ENCODE results near the gene CLIC5.

CLIC5 gene

GRCh38 chr6:45982280-45983036, 33.2 kb downstream of the CLIC5 start:
- H3K4me1 ChIP-seq (ENCODE audit: control insufficient read depth, insufficient read depth, low read length) = no peaks in the 10 kb centered on the region
- no peaks in the 10 kb centered on the region for H3K27me3 ChIP-seq (ENCODE audit: control insufficient read depth, insufficient read depth, low read length, poor library complexity, severe bottlenecking)
- no peak overlapping the region for H3K27ac ChIP-seq (ENCODE audit: insufficient read depth, low read depth, low read length, poor library complexity, severe bottlenecking)
- 94 to 97% methylated on average over 7 of the region's 9 CpGs for WGBS, 2 experiments
- H3K9me3 ChIP-seq (ENCODE audit: control insufficient read depth, low read length) = no peaks in the 10 kb centered on the region
- H3K36me3 ChIP-seq (ENCODE audit: control insufficient read depth, insufficient read depth, low read length) = no peaks in the 10 kb centered on the region
- no peak overlapping the region for H3K4me3 ChIP-seq (ENCODE audit: insufficient read depth, low read depth, low read length)

GRCh38 chr6:45981046-45981445, 34.6 kb downstream of the CLIC5 start:
- Histone ChIP-seq H3K36me3 (ENCODE audit: control insufficient read depth, insufficient read depth, low read length) (no peaks in the 10 kb centered on the region), H3K9me3 (ENCODE audit: control insufficient read depth, low read length) (no peaks in the 10 kb centered on the region)

GRCh38 chr6:45979311-45979710, 36.3 kb downstream of the CLIC5 start:
- 63 to 81% methylated on average over 2 of the region's 2 CpGs for WGBS, 2 experiments
- no peak overlapping the region for H3K27ac ChIP-seq (ENCODE audit: insufficient read depth, low read depth, low read length, poor library complexity, severe bottlenecking)
- H3K9me3 ChIP-seq (ENCODE audit: control insufficient read depth, low read length) = no peaks in the 10 kb centered on the region
- no peak overlapping the region for H3K4me3 ChIP-seq (ENCODE audit: insufficient read depth, low read depth, low read length)
- no peaks in the 10 kb centered on the region for H3K4me1 ChIP-seq (ENCODE audit: control insufficient read depth, insufficient read depth, low read length)
- H3K27me3 ChIP-seq (ENCODE audit: control insufficient read depth, insufficient read depth, low read length, poor library complexity, severe bottlenecking) = no peaks in the 10 kb centered on the region
- no peaks in the 10 kb centered on the region for H3K36me3 ChIP-seq (ENCODE audit: control insufficient read depth, insufficient read depth, low read length)

More at GRCh38 chr6:45981046-45981445, 34.6 kb downstream of the CLIC5 start:
- Histone ChIP-seq H3K27ac (ENCODE audit: insufficient read depth, low read depth, low read length, poor library complexity, severe bottlenecking) (no peak overlapping the region), H3K4me3 (ENCODE audit: insufficient read depth, low read depth, low read length) (no peak overlapping the region), H3K27me3 (ENCODE audit: control insufficient read depth, insufficient read depth, low read length, poor library complexity, severe bottlenecking) (no peaks in the 10 kb centered on the region), H3K4me1 (ENCODE audit: control insufficient read depth, insufficient read depth, low read length) (no peaks in the 10 kb centered on the region)
- WGBS, 2 experiments = 91 to 100% methylated on average over 2 to 3 of the region's 3 CpGs

- Histone ChIP-seq H3K27me3 (ENCODE audit: control insufficient read depth, insufficient read depth, low read length, poor library complexity, severe bottlenecking) (no peaks in the 10 kb centered on the region), H3K36me3 (ENCODE audit: control insufficient read depth, insufficient read depth, low read length) (no peaks in the 10 kb centered on the region), H3K4me3 (ENCODE audit: insufficient read depth, low read depth, low read length) (no peak overlapping the region), H3K4me1 (ENCODE audit: control insufficient read depth, insufficient read depth, low read length) (no peaks in the 10 kb centered on the region), H3K9me3 (ENCODE audit: control insufficient read depth, low read length) (no peaks in the 10 kb centered on the region), H3K27ac (ENCODE audit: insufficient read depth, low read depth, low read length, poor library complexity, severe bottlenecking) (no peak overlapping the region)
Measured at GRCh38 chr6:45974596-45974995, 41.1 kb downstream of the CLIC5 start.

- Histone ChIP-seq H3K27ac (ENCODE audit: insufficient read depth, low read depth, low read length, poor library complexity, severe bottlenecking) (no peak overlapping the region), H3K4me1 (ENCODE audit: control insufficient read depth, insufficient read depth, low read length) (no peaks in the 10 kb centered on the region), H3K4me3 (ENCODE audit: insufficient read depth, low read depth, low read length) (no peak overlapping the region), H3K9me3 (ENCODE audit: control insufficient read depth, low read length) (no peaks in the 10 kb centered on the region), H3K27me3 (ENCODE audit: control insufficient read depth, insufficient read depth, low read length, poor library complexity, severe bottlenecking) (no peaks in the 10 kb centered on the region), H3K36me3 (ENCODE audit: control insufficient read depth, insufficient read depth, low read length) (no peaks in the 10 kb centered on the region)
- WGBS, 2 experiments = 93 to 95% methylated on average over 4 of the region's 4 CpGs
Measured at GRCh38 chr6:45972795-45973503, 42.7 kb downstream of the CLIC5 start.

GRCh38 chr6:45971287-45971686, 44.4 kb downstream of the CLIC5 start:
- Histone ChIP-seq H3K36me3 (ENCODE audit: control insufficient read depth, insufficient read depth, low read length) (no peaks in the 10 kb centered on the region), H3K4me3 (ENCODE audit: insufficient read depth, low read depth, low read length) (no peak overlapping the region), H3K27me3 (ENCODE audit: control insufficient read depth, insufficient read depth, low read length, poor library complexity, severe bottlenecking) (no peaks in the 10 kb centered on the region), H3K4me1 (ENCODE audit: control insufficient read depth, insufficient read depth, low read length) (no peaks in the 10 kb centered on the region), H3K9me3 (ENCODE audit: control insufficient read depth, low read length) (no peaks in the 10 kb centered on the region), H3K27ac (ENCODE audit: insufficient read depth, low read depth, low read length, poor library complexity, severe bottlenecking) (no peak overlapping the region)
- WGBS, 2 experiments = 85 to 94% methylated on average over 2 to 4 of the region's 6 CpGs

- Histone ChIP-seq H3K27ac (ENCODE audit: insufficient read depth, low read depth, low read length, poor library complexity, severe bottlenecking) (no peak overlapping the region), H3K4me3 (ENCODE audit: insufficient read depth, low read depth, low read length) (no peak overlapping the region), H3K27me3 (ENCODE audit: control insufficient read depth, insufficient read depth, low read length, poor library complexity, severe bottlenecking) (no peaks in the 10 kb centered on the region), H3K4me1 (ENCODE audit: control insufficient read depth, insufficient read depth, low read length) (no peaks in the 10 kb centered on the region), H3K9me3 (ENCODE audit: control insufficient read depth, low read length) (no peaks in the 10 kb centered on the region), H3K36me3 (ENCODE audit: control insufficient read depth, insufficient read depth, low read length) (no peaks in the 10 kb centered on the region)
- WGBS, 2 experiments = 89 to 94% methylated on average over 2 of the region's 2 CpGs
Measured at GRCh38 chr6:45970326-45970725, 45.3 kb downstream of the CLIC5 start.

- H3K36me3 ChIP-seq (ENCODE audit: control insufficient read depth, insufficient read depth, low read length) = no peaks in the 10 kb centered on the region
- WGBS, 2 experiments = 85 to 95% methylated on average over 1 to 2 of the region's 2 CpGs
- no peaks in the 10 kb centered on the region for H3K4me1 ChIP-seq (ENCODE audit: control insufficient read depth, insufficient read depth, low read length)
- H3K27ac ChIP-seq (ENCODE audit: insufficient read depth, low read depth, low read length, poor library complexity, severe bottlenecking) = no peak overlapping the region
- no peaks in the 10 kb centered on the region for H3K27me3 ChIP-seq (ENCODE audit: control insufficient read depth, insufficient read depth, low read length, poor library complexity, severe bottlenecking)
- no peaks in the 10 kb centered on the region for H3K9me3 ChIP-seq (ENCODE audit: control insufficient read depth, low read length)
- H3K4me3 ChIP-seq (ENCODE audit: insufficient read depth, low read depth, low read length) = no peak overlapping the region
Measured at GRCh38 chr6:45969883-45970282, 45.8 kb downstream of the CLIC5 start.

- H3K9me3 ChIP-seq (ENCODE audit: control insufficient read depth, low read length) = no peaks in the 10 kb centered on the region
- no peak overlapping the region for H3K4me3 ChIP-seq (ENCODE audit: insufficient read depth, low read depth, low read length)
- no peak overlapping the region for H3K27ac ChIP-seq (ENCODE audit: insufficient read depth, low read depth, low read length, poor library complexity, severe bottlenecking)
- 61 to 69% methylated on average over 2 of the region's 2 CpGs for WGBS, 2 experiments
- H3K36me3 ChIP-seq (ENCODE audit: control insufficient read depth, insufficient read depth, low read length) = no peaks in the 10 kb centered on the region
- H3K4me1 ChIP-seq (ENCODE audit: control insufficient read depth, insufficient read depth, low read length) = no peaks in the 10 kb centered on the region
- no peaks in the 10 kb centered on the region for H3K27me3 ChIP-seq (ENCODE audit: control insufficient read depth, insufficient read depth, low read length, poor library complexity, severe bottlenecking)
Measured at GRCh38 chr6:45969026-45969425, 46.6 kb downstream of the CLIC5 start.

GRCh38 chr6:45967363-45967762, 48.3 kb downstream of the CLIC5 start:
- Histone ChIP-seq H3K27me3 (ENCODE audit: control insufficient read depth, insufficient read depth, low read length, poor library complexity, severe bottlenecking) (no peaks in the 10 kb centered on the region), H3K9me3 (ENCODE audit: control insufficient read depth, low read length) (no peaks in the 10 kb centered on the region), H3K4me1 (ENCODE audit: control insufficient read depth, insufficient read depth, low read length) (no peaks in the 10 kb centered on the region), H3K27ac (ENCODE audit: insufficient read depth, low read depth, low read length, poor library complexity, severe bottlenecking) (no peak overlapping the region), H3K4me3 (ENCODE audit: insufficient read depth, low read depth, low read length) (no peak overlapping the region), H3K36me3 (ENCODE audit: control insufficient read depth, insufficient read depth, low read length) (no peaks in the 10 kb centered on the region)
- WGBS, 2 experiments = 97 to 98% methylated on average over 1 of the region's 1 CpG
